SU-DHL-6 (cell line): ENCODE data around the gene DCANP1.

Experiments used
- EZH2phosphoT487 ChIP-seq: fragments of 200-600 bp; sonication (generic), shearing (Covaris generic); conservative IDR thresholded peaks from 2 replicates; pipeline ENCODE4 v1.6.1; 2018; ENCODE audit warnings: mild to moderate bottlenecking, antibody characterized with exemption, low read length, moderate library complexity, mixed read lengths
- TF ChIP-seq, protein P1 (sequence below): fragments of 200-600 bp; sonication (generic); IDR thresholded peaks from one replicate; pipeline ENCODE4 v1.5.1; 2017; ENCODE audit warnings: antibody characterized with exemption, mild to moderate bottlenecking, low read length, moderate library complexity; ENCODE audit not compliant: insufficient read depth, poor library complexity, severe bottlenecking

- no peak for TF ChIP-seq EZH2phosphoT487
- TF ChIP-seq, protein P1, sequence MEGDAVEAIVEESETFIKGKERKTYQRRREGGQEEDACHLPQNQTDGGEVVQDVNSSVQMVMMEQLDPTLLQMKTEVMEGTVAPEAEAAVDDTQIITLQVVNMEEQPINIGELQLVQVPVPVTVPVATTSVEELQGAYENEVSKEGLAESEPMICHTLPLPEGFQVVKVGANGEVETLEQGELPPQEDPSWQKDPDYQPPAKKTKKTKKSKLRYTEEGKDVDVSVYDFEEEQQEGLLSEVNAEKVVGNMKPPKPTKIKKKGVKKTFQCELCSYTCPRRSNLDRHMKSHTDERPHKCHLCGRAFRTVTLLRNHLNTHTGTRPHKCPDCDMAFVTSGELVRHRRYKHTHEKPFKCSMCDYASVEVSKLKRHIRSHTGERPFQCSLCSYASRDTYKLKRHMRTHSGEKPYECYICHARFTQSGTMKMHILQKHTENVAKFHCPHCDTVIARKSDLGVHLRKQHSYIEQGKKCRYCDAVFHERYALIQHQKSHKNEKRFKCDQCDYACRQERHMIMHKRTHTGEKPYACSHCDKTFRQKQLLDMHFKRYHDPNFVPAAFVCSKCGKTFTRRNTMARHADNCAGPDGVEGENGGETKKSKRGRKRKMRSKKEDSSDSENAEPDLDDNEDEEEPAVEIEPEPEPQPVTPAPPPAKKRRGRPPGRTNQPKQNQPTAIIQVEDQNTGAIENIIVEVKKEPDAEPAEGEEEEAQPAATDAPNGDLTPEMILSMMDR = no peak
Measured at GRCh38 chr5:135460246-135461033, 13.3 kb upstream of the DCANP1 start.
